K562 (cell line): ENCODE measurements around the gene GRM3. TPM values are rescaled to one million over a fixed set of nuclear protein-coding genes. Genes with fewer than 3 reads are reported as not detected.

Source experiments
- ATAC-seq: fragments of 200-7000 bp; cut with Tn5 transposase; 3 replicates; pipeline ENCODE4 v1.9.1; 2020; ENCODE audit warnings: moderate library complexity
- BruUV-seq: library from RNA; stranded (reverse); fragments of 400-500 nt; replicated peaks from 2 replicates; lab custom pipeline; 2021; lab: Mats Ljungman, UMichigan
- CTCF ChIA-PET: fragments of 300-600 bp; formaldehyde crosslinking; extraction: SDS; loops from one replicate; lab custom pipeline; 2021; ENCODE audit warnings: low intra/inter-chr PET ratio; lab: Yijun Ruan, JAX
- POLR2A ChIA-PET: fragments of 300-600, 350-650 bp; sonication (Branson Sonifier 250); formaldehyde crosslinking; extraction: SDS; loops from one replicate; lab custom pipeline; 2021; ENCODE audit warnings: antibody characterized with exemption, inconsistent platforms; lab: Yijun Ruan, JAX
- DNase-seq, 4 experiments: peaks; one replicate each; pipeline versions ENCODE4 v3.0.0 to v3.0.0-alpha.2; 2011 to 2018; ENCODE audit warnings: low spot score in 3 of 4, mixed read lengths in 3 of 4; ENCODE audit errors: extremely low read depth in 1 of 4
- FAIRE-seq: peaks from 2 replicates; lab custom pipeline; 2011; peaks lifted over from hg19 to GRCh38; lab: Jason Lieb, UNC
- H2AFZ ChIP-seq: 2 replicates; pipeline ENCODE4 v1.6.0; 2011; ENCODE audit warnings: low read depth, low read length, control low read depth, inconsistent platforms
- H3K27ac ChIP-seq: fragments of 200-600 bp; 3 replicates; pipeline ENCODE4 v1.8.0; 2011; ENCODE audit warnings: low read depth, mild to moderate bottlenecking, control low read depth, inconsistent platforms, low read length, moderate library complexity, mixed read lengths; ENCODE audit errors: extremely low read depth
- H3K27me3 ChIP-seq, 2 experiments: fragments of 300-600 bp in 1 of 2; 2 replicates in 1 of 2; 3 replicates in 1 of 2; pipeline versions ENCODE4 v1.6.0 to v1.8.0; 2011; ENCODE audit warnings: inconsistent platforms in 2 of 2, low read length in 2 of 2, mild to moderate bottlenecking in 1 of 2, mixed read lengths in 1 of 2, moderate library complexity in 1 of 2; ENCODE audit not compliant: control insufficient read depth in 2 of 2, insufficient read depth in 2 of 2
- H3K36me3 ChIP-seq: fragments of 300-600 bp; 3 replicates; pipeline ENCODE4 v1.8.0; 2011; ENCODE audit warnings: mild to moderate bottlenecking, low read length, inconsistent platforms; ENCODE audit not compliant: control insufficient read depth, insufficient read depth
- H3K4me1 ChIP-seq, 2 experiments: fragments of 200-600 bp in 1 of 2; replicated peaks in 1 of 2; 2 replicates in 1 of 2; 3 replicates in 1 of 2; pipeline versions ENCODE4 v1.5.1 to v1.8.0; 2011; ENCODE audit warnings: inconsistent platforms in 2 of 2, low read length in 2 of 2, mild to moderate bottlenecking in 1 of 2, mixed read lengths in 1 of 2, moderate library complexity in 1 of 2; ENCODE audit not compliant: control insufficient read depth in 2 of 2, insufficient read depth in 2 of 2
- H3K4me2 ChIP-seq: 2 replicates; pipeline ENCODE4 v1.6.1; 2011; ENCODE audit warnings: low read length, control low read depth, inconsistent platforms, mixed read lengths; ENCODE audit not compliant: insufficient read depth
- H3K4me3 ChIP-seq: fragments of 200-600 bp; sonication (generic), shearing (Covaris generic); 2 replicates; pipeline ENCODE4 v1.5.1; 2016; ENCODE audit warnings: control low read depth, inconsistent platforms
- H3K79me2 ChIP-seq: fragments of 200-600 bp; 3 replicates; pipeline ENCODE4 v1.8.0; 2011; ENCODE audit warnings: low read length, inconsistent platforms; ENCODE audit not compliant: control insufficient read depth, insufficient read depth
- H3K9ac ChIP-seq, 2 experiments: 2 replicates each; pipeline versions ENCODE4 v1.6.0 to v1.6.1; 2011; ENCODE audit warnings: low read depth in 2 of 2, low read length in 2 of 2, control low read depth in 1 of 2, inconsistent platforms in 1 of 2, mild to moderate bottlenecking in 1 of 2, mixed read lengths in 1 of 2; ENCODE audit not compliant: insufficient read depth in 1 of 2
- H3K9me1 ChIP-seq: one replicate; pipeline ENCODE4 v1.6.0; 2011; ENCODE audit warnings: inconsistent platforms, mild to moderate bottlenecking, low read length, moderate library complexity; ENCODE audit not compliant: control insufficient read depth, insufficient read depth
- H3K9me3 ChIP-seq: replicated peaks from 2 replicates; pipeline ENCODE4 v1.5.1; 2011; ENCODE audit warnings: low read depth, low read length, inconsistent platforms; ENCODE audit not compliant: control insufficient read depth, insufficient read depth
- H4K20me1 ChIP-seq: replicated peaks from 2 replicates; pipeline ENCODE4 v1.6.1; 2011; ENCODE audit warnings: low read length, inconsistent platforms, mixed read lengths; ENCODE audit not compliant: control insufficient read depth, insufficient read depth
- ADNP ChIP-seq: fragments of 200-800 bp; sonication (Bioruptor generic); IDR thresholded peaks from 2 replicates; pipeline ENCODE4 v1.6.1; 2016; ENCODE audit warnings: missing genetic modification characterization, missing compliant biosample characterization
- BRCA1 ChIP-seq, 2 experiments: fragments of 450-650 bp in 1 of 2; sonication (generic) in 1 of 2; formaldehyde crosslinking in 1 of 2; IDR thresholded peaks; 2 replicates each; pipeline versions ENCODE4 v1.5.0 to v1.6.1; 2017 to 2020; ENCODE audit warnings: mild to moderate bottlenecking in 1 of 2, missing genetic modification reagents in 1 of 2
- ELF2 ChIP-seq: fragments of 250-450 bp; sonication (Bioruptor Pico); IDR thresholded peaks from 2 replicates; pipeline ENCODE4 v1.5.0; 2021; ENCODE audit warnings: mild to moderate bottlenecking
- FOXO4 ChIP-seq: fragments of 450-650 bp; formaldehyde crosslinking; IDR thresholded peaks from 2 replicates; pipeline ENCODE4 v1.4.0; 2020; ENCODE audit warnings: mild to moderate bottlenecking, moderate library complexity
- GABPB1 ChIP-seq: sonication (generic); formaldehyde crosslinking; IDR thresholded peaks from 2 replicates; pipeline ENCODE4 v1.8.0; 2022; ENCODE audit warnings: mild to moderate bottlenecking, missing genetic modification reagents
- KLF1 ChIP-seq: fragments of 450-650 bp; IDR thresholded peaks from 2 replicates; pipeline ENCODE4 v1.6.1; 2016; ENCODE audit warnings: missing genetic modification characterization, missing compliant biosample characterization
- KLF16 ChIP-seq: IDR thresholded peaks from 2 replicates; pipeline ENCODE4 v1.6.1; 2016; ENCODE audit warnings: antibody characterized with exemption
- MCM2 ChIP-seq: fragments of 450-650 bp; IDR thresholded peaks from 2 replicates; pipeline ENCODE4 v1.6.1; 2017; ENCODE audit warnings: low read depth, mild to moderate bottlenecking
- NEUROD1 ChIP-seq: fragments of 150-350 bp; IDR thresholded peaks from 2 replicates; pipeline ENCODE4 v1.6.1; 2014; ENCODE audit warnings: borderline replicate concordance, low read length, low read depth; ENCODE audit not compliant: partially characterized antibody
- RAD51 ChIP-seq: fragments of 450-650 bp; IDR thresholded peaks from 2 replicates; pipeline ENCODE4 v1.7.1; 2016; ENCODE audit warnings: low read depth, mild to moderate bottlenecking, borderline replicate concordance
- SRSF7 ChIP-seq: fragments of 200-400 bp; formaldehyde crosslinking; optimal IDR thresholded peaks from 2 replicates; pipeline ENCODE3; 2017; ENCODE audit warnings: mild to moderate bottlenecking, low read depth, low read length
- SRSF9 ChIP-seq: fragments of 200-400 bp; formaldehyde crosslinking; IDR thresholded peaks from 2 replicates; pipeline ENCODE4 v1.6.1; 2017; ENCODE audit warnings: low read depth, low read length, borderline replicate concordance
- TCF7 ChIP-seq: sonication (generic); IDR thresholded peaks from 2 replicates; pipeline ENCODE4 v1.6.1; 2016; ENCODE audit warnings: antibody characterized with exemption, borderline replicate concordance
- ZNF143 ChIP-seq: sonication (generic); formaldehyde crosslinking; IDR thresholded peaks from 2 replicates; pipeline ENCODE4 v1.9.0; 2022; ENCODE audit warnings: mild to moderate bottlenecking, missing genetic modification reagents
- ZNF263 ChIP-seq: sonication (generic); formaldehyde crosslinking; IDR thresholded peaks from 2 replicates; pipeline ENCODE4 v1.8.0; 2022; ENCODE audit warnings: mild to moderate bottlenecking, missing genetic modification reagents, borderline replicate concordance
- ZNF311 ChIP-seq: fragments of 250-450 bp; sonication (Bioruptor Pico); IDR thresholded peaks from 2 replicates; pipeline ENCODE4 v1.4.0; 2020; ENCODE audit warnings: mild to moderate bottlenecking, moderate library complexity
- ZNF589 ChIP-seq: fragments of 200-800 bp; sonication (Bioruptor generic); IDR thresholded peaks from 2 replicates; pipeline ENCODE4 v1.6.1; 2016; ENCODE audit warnings: low read depth, missing genetic modification characterization, missing compliant biosample characterization
- WGBS: fragments of 100-300 bp; shearing (Covaris generic); methylation state at CpG from one replicate; pipeline ENCODE4 v1.1.6; 2016; ENCODE audit warnings: low coverage, mixed read lengths; ENCODE audit not compliant: insufficient coverage; ENCODE audit errors: missing lambda C conversion rate; 5-methylcytosine and 5-hydroxymethylcytosine counted together
- in situ Hi-C: fragments of 300-500 bp; cut with MboI; formaldehyde crosslinking; loops from 4 replicates; pipeline ENCODE4 v1.15.0; 2018; ENCODE audit warnings: inconsistent platforms, mixed read lengths
- intact Hi-C: fragments of 100-400 bp; cut with micrococcal nuclease; formaldehyde crosslinking; loops from 2 replicates; pipeline ENCODE4 v1.14.2; 2022
- polyA plus RNA-seq, 8 experiments: library from polyadenylated mRNA; depleted of rRNA in 4 of 8; stranded (reverse) in 5 of 8; unstranded in 3 of 8; fragments of >200 nt; fragmentation: Nextera tagmentation in 2 of 8; fragmentation: Illumina TruSeq in 1 of 8; extraction: Ambion mirVana in 2 of 8; extraction: Trizol in 1 of 8; gene quantifications; 2 replicates each; pipeline versions ENCODE4 v1.2.1 to v1.2.3, GENCODE V29; 2011 to 2014; ENCODE audit warnings: inconsistent platforms in 1 of 8, missing spikeins in 1 of 8
- total RNA-seq, 7 experiments: library from RNA; depleted of rRNA in 6 of 7; stranded (reverse); fragments of >200 nt in 6 of 7; fragmentation: Illumina TruSeq in 2 of 7; extraction: Trizol in 2 of 7; gene quantifications; 2 replicates each; pipeline versions ENCODE4 v1.2.1 to v1.2.3, GENCODE V29; 2011 to 2021; ENCODE audit warnings: low replicate concordance in 1 of 7
- TF ChIP-seq, protein P1 (sequence below): fragments of 250-450 bp; sonication (Bioruptor Pico); IDR thresholded peaks from 2 replicates; pipeline ENCODE4 v1.4.0; 2020

Gene GRM3
- total and polyA plus RNA-seq, 9 of the 15 experiments (the other 6 are each of a cell fraction or from before 2014, with no cell fraction given), result 0.03 to 0.08 (median 0.03) TPM; not detected in 6

DNA sequence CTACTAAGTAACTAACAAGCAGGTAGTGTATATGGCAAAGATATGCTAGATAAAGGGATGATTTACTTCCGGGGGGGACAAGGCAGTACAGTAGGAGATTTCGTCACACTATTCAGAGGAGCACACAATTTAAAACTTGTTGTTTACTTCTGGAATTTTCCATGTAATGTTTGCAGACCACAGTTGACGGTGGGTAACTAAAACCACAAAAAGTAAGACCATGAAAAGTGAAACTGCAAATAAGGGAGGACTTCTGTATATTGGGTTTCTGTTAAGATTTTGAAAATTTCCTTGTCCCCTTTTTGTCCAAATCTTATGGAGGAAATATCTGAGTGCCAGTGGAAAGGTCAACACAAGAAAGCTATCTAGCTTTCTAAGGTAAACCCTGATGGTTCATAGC, 245.8 kb downstream of the GRM3 start:
- POLR2A ChIA-PET, result no interaction called here
- H3K9me1 ChIP-seq, result no peaks in the 10 kb centered on the region
- no peaks in the 10 kb centered on the region for H3K79me2 ChIP-seq
- in situ Hi-C loops, result no loop called here
- no peak overlapping the region for H3K4me3 ChIP-seq
- CTCF ChIA-PET, result no interaction called here
- H3K4me2 ChIP-seq, result no peak overlapping the region
- H3K27ac ChIP-seq, result no peak overlapping the region
- H2AFZ ChIP-seq, result no peak overlapping the region
- H3K9ac ChIP-seq, result no peak overlapping the region
- intact Hi-C loops, result no loop called here
- no peaks in the 10 kb centered on the region for H3K9me3 ChIP-seq
- no peak for ATAC-seq
- H3K36me3 ChIP-seq, result peaks cover 34% of the 10 kb centered on the region; the same call in 2 of the 3 replicates
- no peaks in the 10 kb centered on the region for H3K27me3 ChIP-seq
- TF ChIP-seq RAD51 (no peak), SRSF9 (no peak), ZNF263 (CRISPR knock-in tag) (no peak), NEUROD1 (no peak), ADNP (tag) (no peak), GABPB1 (CRISPR knock-in tag) (no peak), ZNF311 (CRISPR knock-in tag) (no peak), SRSF7 (no peak), ZNF589 (CRISPR knock-in tag) (no peak), BRCA1 (IDR thresholded peaks at IDR 0.05) (no peak), BRCA1 (CRISPR knock-in tag; IDR thresholded peaks at IDR 0.05) (no peak), TCF7 (no peak), ZNF143 (CRISPR knock-in tag) (no peak), KLF1 (tag) (no peak), FOXO4 (CRISPR knock-in tag) (no peak), ELF2 (CRISPR knock-in tag) (no peak), MCM2 (no peak), KLF16 (no peak)
- TF ChIP-seq, protein P1, sequence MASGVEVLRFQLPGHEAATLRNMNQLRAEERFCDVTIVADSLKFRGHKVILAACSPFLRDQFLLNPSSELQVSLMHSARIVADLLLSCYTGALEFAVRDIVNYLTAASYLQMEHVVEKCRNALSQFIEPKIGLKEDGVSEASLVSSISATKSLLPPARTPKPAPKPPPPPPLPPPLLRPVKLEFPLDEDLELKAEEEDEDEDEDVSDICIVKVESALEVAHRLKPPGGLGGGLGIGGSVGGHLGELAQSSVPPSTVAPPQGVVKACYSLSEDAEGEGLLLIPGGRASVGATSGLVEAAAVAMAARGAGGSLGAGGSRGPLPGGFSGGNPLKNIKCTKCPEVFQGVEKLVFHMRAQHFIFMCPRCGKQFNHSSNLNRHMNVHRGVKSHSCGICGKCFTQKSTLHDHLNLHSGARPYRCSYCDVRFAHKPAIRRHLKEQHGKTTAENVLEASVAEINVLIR, result no peak
- no peak for DNase-seq
- WGBS, result 73% methylated on average over 3 of the region's 3 CpGs
- no peaks in the 10 kb centered on the region for H3K4me1 ChIP-seq
- no peak for FAIRE-seq
- no TSS peak for BruUV-seq
- no peaks in the 10 kb centered on the region for H4K20me1 ChIP-seq
